Activated T-helper 9 cell treated with anti-CD3 and anti-CD28 coated beads, Interleukin-2, amount 50 U/mL, for 16 hours (primary cell): ENCODE measurements around the gene RAD23A.
A peak's percentile ranks its signal among the peaks of the same experiment; 100 is the strongest.
"Not testable (repeated sequence)": the region's sequence is repeated elsewhere in the genome, so short reads cannot be mapped to it uniquely, and the experiment has no call there.

Experiments
- DNase-seq: peaks from one replicate; pipeline ENCODE4 v3.0.0-alpha.2; 2020; ENCODE audit warnings: low read depth

Gene RAD23A

DNA sequence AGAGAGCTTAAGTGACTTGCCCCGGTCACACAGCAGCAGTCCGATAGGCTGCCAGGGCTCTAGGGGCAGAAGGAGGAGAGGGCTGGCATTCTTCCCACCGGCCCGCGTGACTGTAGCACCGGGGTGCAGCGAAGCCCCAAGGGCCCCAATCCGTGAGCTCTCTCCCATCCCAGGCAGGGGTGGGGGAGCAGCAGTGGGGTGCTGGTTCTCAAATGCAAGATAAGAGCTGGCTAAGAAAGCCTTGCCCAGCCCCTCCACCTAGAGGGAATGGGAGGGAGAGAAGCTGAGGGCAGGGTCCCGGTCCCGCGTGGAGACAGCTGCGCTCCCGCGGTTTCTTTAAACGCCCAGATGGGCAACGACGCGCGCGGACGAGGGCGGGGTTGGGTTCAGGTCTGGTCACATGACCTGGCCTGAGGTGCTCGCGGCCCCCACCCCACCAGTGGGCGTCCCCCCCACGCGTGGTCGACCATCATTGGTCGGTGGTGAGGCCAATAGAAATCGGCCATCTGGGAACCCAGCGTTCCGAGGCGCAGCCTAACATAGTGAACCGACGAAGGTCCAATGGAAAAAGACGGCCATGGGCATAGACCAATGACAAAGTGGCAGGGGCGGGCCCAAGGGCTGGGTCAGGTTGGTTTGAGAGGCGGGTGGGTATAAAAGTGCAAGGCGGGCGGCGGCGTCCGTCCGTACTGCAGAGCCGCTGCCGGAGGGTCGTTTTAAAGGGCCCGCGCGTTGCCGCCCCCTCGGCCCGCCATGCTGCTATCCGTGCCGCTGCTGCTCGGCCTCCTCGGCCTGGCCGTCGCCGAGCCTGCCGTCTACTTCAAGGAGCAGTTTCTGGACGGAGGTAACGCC, 7.5 kb upstream of the RAD23A start, which contains the start of gene CALR:
TSS of gene CALR (plus strand) at position 683 of the 852 bp plus-strand sequence. CDS start at position 754, 71 bp downstream.
- peak; percentile 98 for DNase-seq

GRCh38 chr19:12938779-12939601, 6.7 kb upstream of the RAD23A start:
- no peak for DNase-seq

GRCh38 chr19:12939975-12940423, 5.7 kb upstream of the RAD23A start:
- DNase-seq = no peak

DNA sequence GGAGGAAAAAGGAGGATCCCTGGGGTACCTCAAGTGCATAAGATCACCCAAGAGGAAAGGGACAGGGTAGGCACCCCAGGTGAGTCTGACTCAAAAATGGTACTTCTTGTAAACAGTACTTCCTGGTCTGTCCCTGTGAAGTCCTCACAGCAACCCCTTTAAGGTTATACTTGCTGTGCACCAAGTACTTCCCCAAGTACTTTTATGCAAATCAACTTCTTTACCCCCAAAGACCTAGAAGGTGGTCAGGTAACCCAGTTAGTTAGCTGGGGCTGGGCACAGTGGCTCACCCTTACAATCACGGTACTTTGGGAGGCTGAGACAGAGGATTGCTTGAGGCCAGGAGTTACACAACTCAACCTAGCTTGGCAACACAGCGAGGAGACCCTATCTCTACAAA, 4.8 kb upstream of the RAD23A start:
- no peak for DNase-seq

DNA sequence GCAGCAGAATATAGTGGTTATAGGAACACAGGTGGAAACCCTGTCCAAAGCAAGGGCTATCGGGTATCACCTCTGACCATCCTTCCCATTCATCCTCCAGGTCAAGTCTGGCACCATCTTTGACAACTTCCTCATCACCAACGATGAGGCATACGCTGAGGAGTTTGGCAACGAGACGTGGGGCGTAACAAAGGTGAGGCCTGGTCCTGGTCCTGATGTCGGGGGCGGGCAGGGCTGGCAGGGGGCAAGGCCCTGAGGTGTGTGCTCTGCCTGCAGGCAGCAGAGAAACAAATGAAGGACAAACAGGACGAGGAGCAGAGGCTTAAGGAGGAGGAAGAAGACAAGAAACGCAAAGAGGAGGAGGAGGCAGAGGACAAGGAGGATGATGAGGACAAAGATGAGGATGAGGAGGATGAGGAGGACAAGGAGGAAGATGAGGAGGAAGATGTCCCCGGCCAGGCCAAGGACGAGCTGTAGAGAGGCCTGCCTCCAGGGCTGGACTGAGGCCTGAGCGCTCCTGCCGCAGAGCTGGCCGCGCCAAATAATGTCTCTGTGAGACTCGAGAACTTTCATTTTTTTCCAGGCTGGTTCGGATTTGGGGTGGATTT, 2.1 kb upstream of the RAD23A start:
- no peak for DNase-seq

DNA sequence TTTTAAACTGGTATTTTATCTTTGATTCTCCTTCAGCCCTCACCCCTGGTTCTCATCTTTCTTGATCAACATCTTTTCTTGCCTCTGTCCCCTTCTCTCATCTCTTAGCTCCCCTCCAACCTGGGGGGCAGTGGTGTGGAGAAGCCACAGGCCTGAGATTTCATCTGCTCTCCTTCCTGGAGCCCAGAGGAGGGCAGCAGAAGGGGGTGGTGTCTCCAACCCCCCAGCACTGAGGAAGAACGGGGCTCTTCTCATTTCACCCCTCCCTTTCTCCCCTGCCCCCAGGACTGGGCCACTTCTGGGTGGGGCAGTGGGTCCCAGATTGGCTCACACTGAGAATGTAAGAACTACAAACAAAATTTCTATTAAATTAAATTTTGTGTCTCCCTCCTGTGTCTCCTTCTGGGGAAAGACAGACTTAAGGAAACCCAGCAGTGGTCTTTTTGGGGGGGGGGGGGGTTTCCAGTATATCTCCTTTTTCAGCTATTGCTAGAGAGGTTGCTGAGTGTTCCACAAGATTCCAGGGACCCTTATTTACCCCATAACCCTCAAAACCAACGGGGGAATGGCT, 1.5 kb upstream of the RAD23A start:
- DNase-seq = no peak

DNA sequence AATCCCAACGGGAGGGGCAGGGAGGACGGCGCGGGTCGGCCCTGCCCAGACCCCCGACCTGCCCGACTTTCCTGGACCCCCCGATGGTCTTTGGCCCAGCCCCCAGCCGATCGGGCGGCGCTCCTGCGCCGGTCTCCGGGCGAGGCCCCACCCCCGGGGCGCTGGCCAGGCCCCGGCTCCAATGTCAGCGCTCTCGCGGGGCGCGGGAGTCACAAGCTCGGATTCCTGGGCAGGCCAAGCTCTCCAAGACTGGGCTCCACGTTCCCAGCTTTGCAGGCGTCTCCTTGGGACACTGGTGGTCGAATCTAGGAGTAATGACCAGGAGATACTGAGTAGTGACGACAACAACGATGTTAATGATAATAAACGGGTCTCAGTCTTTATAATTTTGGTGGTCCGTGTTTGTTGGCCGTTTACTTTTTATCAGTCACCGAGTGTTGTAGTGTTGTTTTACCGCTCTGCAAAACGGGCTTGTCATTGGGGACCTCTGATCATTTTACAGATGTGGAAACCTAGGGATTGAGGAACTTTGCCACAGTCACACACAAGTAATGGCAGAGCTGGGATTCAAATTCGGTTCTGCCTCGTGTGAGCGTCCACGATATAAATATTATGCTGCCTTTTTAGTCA, 545 bp downstream of the RAD23A start:
- peak; percentile 41 for DNase-seq

DNA sequence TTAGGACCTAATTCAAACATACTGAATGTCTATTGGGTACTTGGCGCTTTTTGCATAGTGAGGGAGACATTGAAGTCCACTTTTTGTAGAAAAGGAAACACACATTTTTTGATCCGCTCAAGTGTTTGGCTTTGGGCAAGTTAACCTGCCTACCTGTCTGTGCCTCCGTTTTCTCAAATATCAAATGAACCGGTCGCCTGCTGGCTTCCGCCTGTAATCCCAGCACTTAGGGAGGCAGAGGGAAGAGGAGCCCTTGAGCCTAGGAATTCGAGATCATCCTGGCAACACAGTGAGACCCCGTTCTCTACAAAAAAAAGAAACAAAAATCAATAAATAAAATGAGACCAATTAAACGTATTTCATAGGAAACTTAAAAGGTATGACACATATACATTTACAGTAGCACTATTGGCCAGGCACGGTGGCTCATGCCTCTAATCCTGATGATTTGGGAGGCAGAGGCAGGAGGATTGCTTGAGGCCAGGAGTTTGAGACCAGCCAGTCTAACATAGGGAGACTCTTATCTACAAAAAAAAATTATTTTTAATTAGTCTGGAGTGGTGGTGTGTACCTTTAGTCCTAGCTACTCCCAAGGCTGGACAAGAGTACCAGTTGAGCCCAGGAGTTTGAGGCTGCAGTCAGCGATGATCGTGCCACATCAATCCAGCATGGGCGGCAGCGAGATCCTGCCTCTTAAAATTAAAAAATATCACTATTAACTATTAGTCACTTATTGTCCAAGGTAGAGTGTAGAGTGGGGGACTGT, 1.3 kb downstream of the RAD23A start:
- no peak for DNase-seq

DNA sequence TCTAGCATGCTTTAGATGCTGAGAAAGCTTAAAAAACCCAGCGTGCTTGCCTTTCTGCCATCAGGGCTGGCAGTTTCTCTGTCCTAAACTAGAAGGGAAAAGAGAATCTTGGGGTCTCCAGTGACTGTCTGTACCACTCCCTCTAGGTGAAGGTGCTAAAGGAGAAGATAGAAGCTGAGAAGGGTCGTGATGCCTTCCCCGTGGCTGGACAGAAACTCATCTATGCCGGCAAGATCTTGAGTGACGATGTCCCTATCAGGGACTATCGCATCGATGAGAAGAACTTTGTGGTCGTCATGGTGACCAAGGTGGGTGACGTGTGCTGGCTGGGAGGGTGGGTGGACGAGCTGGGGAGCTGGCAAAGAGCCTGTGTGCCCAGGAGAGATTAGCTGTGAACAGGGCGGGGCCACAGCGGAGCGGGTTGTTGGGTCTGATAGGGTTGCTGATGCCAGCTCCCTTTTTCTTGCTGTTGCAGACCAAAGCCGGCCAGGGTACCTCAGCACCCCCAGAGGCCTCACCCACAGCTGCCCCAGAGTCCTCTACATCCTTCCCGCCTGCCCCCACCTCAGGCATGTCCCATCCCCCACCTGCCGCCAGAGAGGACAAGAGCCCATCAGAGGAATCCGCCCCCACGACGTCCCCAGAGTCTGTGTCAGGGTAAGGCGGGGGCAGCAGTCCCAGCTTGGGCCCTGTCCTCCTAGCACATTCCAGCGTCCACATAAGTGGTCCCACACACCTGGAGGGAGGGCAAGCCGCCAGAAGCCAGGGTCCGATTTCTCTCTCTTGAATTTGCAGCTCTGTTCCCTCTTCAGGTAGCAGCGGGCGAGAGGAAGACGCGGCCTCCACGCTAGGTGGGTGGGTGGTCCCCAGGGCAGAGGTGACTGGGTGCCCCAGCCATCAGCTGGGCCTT, 2.3 kb downstream of the RAD23A start:
- DNase-seq = no peak

- no peak for DNase-seq
Observed at GRCh38 chr19:12948612-12949362, 3.1 kb downstream of the RAD23A start.

GRCh38 chr19:12949363-12950283, 4.0 kb downstream of the RAD23A start:
- DNase-seq = no peak

DNA sequence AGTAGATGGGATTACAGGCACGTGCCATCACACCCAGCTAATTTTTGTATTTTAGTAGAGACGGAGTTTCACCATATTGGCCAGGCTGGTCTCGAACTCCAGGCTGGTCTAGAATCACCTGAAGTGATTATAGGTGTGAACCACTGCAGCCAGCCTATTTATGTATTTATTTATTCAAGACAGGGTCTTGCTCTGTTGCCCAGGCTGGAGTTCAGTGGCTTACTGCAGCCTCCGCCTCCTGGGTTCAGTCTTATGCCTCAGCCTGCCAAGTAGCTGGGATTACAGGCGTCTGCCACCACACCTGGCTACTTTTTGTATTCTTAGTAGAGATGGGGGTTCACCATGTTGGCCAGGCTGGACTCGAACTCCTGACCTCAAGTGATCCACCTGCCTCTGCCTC, 6.4 kb downstream of the RAD23A start:
- DNase-seq = not testable (repeated sequence)

- DNase-seq = no peak
Observed at GRCh38 chr19:12952488-12953137, 7.0 kb downstream of the RAD23A start.

DNA sequence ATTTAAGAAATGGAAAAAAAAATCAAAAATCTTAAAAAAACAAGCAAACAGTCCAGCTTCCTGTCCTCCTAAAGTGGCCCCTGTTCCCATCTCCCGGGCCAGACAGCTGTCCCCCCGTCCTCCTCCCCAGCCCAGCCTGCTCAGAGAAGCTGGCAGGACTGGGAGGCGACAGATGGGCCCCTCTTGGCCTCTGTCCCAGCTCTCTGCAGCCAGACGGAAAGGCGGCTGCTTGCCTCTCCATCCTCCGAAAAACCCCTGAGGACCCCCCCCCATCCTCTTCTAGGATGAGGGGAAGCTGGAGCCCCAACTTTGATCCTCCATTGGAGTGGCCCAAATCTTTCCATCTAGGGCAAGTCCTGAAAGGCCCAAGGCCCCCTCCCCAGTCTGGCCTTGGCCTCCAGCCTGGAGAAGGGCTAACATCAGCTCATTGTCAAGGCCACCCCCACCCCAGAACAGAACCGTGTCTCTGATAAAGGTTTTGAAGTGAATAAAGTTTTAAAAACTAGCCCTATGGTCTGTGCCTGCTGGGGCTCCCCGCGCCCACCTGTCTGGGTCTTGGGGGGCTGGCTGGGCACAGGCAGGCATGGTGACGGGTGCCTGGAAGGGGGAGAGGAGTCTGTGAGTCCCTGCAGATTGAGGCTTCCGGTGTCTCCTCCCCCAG, 7.6 kb downstream of the RAD23A start:
- no peak for DNase-seq

GRCh38 chr19:12953799-12954611, 8.3 kb downstream of the RAD23A start:
- no peak for DNase-seq

DNA sequence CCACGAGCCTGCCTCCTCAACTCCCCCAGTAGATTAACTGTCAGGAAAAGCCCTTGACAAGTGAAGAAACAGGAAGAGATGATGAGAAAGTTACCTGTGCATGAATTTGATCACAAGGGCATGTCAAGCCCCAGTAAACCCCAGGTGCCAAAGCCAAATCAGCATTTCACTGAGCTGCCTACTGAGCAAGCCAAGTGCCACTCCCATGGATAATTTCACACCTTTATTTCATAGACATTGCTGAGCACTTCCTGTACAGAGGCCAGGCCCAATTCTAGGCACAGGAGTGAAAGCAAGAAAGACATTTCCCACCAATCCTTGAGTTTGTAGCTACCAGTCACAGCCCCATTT, 8.9 kb downstream of the RAD23A start:
- DNase-seq = no peak
